ENCODE results near the gene DFFA.
"Not testable (repeated sequence)": the region's sequence is repeated elsewhere in the genome, so short reads cannot be mapped to it uniquely, and the experiment has no call there.

Gene DFFA

GRCh38 chr1:10425826-10426534 lies 46.3 kb downstream of the DFFA start:
- DNase-seq, result not testable (repeated sequence)

GRCh38 chr1:10424651-10425050 lies 47.7 kb downstream of the DFFA start:
- DNase-seq, result no peak

DNA sequence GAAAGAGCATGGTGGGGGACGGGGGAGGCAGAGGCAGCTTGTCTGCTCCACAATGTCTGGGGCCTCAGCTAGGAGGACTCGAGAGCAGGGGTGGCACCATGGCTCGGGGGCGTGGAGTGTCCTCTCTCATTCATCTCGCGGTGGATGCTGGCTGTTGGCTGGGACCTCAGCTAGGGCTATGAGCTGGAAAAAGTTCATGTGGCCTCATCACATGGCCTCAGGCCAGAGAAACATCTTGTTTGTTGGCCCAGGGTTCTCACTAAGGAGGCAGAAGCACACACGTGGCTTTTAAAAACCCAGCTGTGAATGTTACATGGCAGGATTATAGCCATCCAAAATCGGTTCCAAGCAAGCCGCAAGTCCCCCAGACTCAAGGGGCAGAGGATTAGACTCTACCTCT lies 48.3 kb downstream of the DFFA start:
- no peak for DNase-seq

- no peak for DNase-seq
Observed at GRCh38 chr1:10421637-10422036, 50.7 kb downstream of the DFFA start.

DNA sequence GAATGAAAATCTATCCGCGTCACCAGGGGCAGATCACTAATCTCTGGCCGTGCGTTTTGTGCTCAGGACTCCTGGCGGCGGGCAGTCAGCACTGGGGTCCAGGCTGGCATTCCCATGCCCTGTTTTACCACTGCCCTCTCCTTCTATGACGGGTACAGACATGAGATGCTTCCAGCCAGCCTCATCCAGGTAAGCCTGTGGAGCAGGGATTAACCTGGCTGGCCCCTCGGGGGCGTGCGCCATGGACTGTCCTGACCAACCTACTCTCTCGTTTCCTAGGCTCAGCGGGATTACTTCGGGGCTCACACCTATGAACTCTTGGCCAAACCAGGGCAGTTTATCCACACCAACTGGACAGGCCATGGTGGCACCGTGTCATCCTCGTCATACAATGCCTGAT lies 53.0 kb downstream of the DFFA start:
- no peak for DNase-seq

- not testable (repeated sequence) for DNase-seq
Observed at GRCh38 chr1:10418741-10419140, 53.6 kb downstream of the DFFA start.

GRCh38 chr1:10415967-10416366 lies 56.4 kb downstream of the DFFA start:
- not testable (repeated sequence) for DNase-seq

GRCh38 chr1:10415211-10415930 lies 57.0 kb downstream of the DFFA start:
- no peak for DNase-seq

GRCh38 chr1:10407201-10407600 lies 65.1 kb downstream of the DFFA start:
- DNase-seq, result no peak
